Hematopoietic multipotent progenitor cell (in vitro differentiated cells): ENCODE data around the gene CHID1. TPM values are rescaled to one million over a fixed set of nuclear protein-coding genes. Genes with fewer than 3 reads are reported as not detected.

ENCODE experiments used
- DNase-seq, 3 donors: peaks; one replicate each; pipeline ENCODE4 v3.0.0-alpha.2; 2011 to 2015; ENCODE audit warnings: low read depth in 2 of 3, low spot score in 2 of 3
- total RNA-seq: library from RNA; depleted of rRNA; stranded (reverse); fragments of >200 nt; gene quantifications from one replicate; pipeline ENCODE4 v1.2.3, GENCODE V29; 2012

The CHID1 gene
- total RNA-seq, 1 donor, result 36.1 TPM

GRCh38 chr11:839280-839623 is 71.4 kb downstream of the CHID1 start:
- no peak for DNase-seq

- DNase-seq, result no peak
Measured at GRCh38 chr11:838441-839279, 72.0 kb downstream of the CHID1 start.

- DNase-seq, result no peak
Measured at GRCh38 chr11:837990-838307, 72.7 kb downstream of the CHID1 start.

GRCh38 chr11:837189-837989 is 73.2 kb downstream of the CHID1 start:
- no peak for DNase-seq

GRCh38 chr11:836700-837099 is 73.9 kb downstream of the CHID1 start:
- DNase-seq, result no peak

- DNase-seq, result no peak
Measured at GRCh38 chr11:836274-836673, 74.3 kb downstream of the CHID1 start.

- DNase-seq, result peak in 2 of 3 donors; percentile 62 to 71
Measured at GRCh38 chr11:834371-835316, 76.0 kb downstream of the CHID1 start.

GRCh38 chr11:833849-834311 is 76.7 kb downstream of the CHID1 start:
- no peak for DNase-seq

- DNase-seq, result peak in 2 of 3 donors; percentile 46 to 49
Measured at GRCh38 chr11:833114-833791, 77.4 kb downstream of the CHID1 start.

GRCh38 chr11:832529-833113 is 78.0 kb downstream of the CHID1 start, which contains the start of gene CD151:
CD151 (plus strand) TSS chr11:832952; CDS start chr11:836070, 3,118 bp downstream.
- DNase-seq, result peak in 2 of 3 donors; percentile 43 to 44

GRCh38 chr11:831961-832528 is 78.6 kb downstream of the CHID1 start:
- no peak for DNase-seq

- no peak for DNase-seq
Measured at GRCh38 chr11:831118-831864, 79.3 kb downstream of the CHID1 start.

- peak in 2 of 3 donors; percentile 43 to 71 for DNase-seq
Measured at GRCh38 chr11:830295-831117, 80.1 kb downstream of the CHID1 start.

GRCh38 chr11:829847-830294 is 80.7 kb downstream of the CHID1 start:
- no peak for DNase-seq

GRCh38 chr11:829176-829846 is 81.3 kb downstream of the CHID1 start:
- DNase-seq, result no peak

GRCh38 chr11:828506-829175 is 82.0 kb downstream of the CHID1 start:
- DNase-seq, result no peak

GRCh38 chr11:827897-828192 is 82.8 kb downstream of the CHID1 start, which contains the start of gene CRACR2B:
CRACR2B (plus strand) TSS chr11:827919; CDS start chr11:828608, 689 bp downstream.
- DNase-seq, result no peak
